GM21367 (cell line): Measurements from ENCODE around the gene MAN2A1.

Experiments used
- ATAC-seq: cut with Tn5 transposase; IDR thresholded peaks from one replicate; pipeline ENCODE4 v1.9.1; 2021; ENCODE audit not compliant: unreplicated experiment

The MAN2A1 gene

DNA sequence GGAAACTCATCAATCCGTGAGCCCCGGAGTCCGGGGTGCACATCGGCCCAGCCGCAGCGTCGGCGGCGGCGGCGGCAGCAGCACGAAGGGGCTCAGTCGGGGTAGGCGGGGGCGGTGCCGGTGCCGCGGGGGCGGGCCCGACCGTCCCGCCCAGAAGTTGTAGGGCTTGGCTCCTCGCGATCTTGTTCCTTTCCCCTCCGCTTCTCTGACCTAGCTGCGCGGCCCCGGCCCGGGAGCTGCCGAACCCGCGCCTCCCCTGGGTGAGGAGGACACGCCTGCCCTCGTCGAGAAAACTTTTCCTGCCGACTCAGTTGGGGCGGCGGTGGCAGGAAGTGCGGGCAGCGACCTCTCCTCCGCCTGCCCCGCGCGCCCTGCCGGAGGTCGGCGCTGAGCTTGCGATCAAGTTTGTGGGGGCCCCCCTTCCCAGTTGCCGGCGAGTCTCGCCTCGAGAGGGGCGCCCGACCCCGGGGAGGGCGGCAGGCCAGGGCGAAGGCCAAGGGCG, at the start of gene MAN2A1:
TSS of gene MAN2A1 (plus strand) at position 188 of the 502 bp plus-strand sequence. CDS start 491 bp downstream, outside the sequence.
- ATAC-seq: peak; percentile 48

DNA sequence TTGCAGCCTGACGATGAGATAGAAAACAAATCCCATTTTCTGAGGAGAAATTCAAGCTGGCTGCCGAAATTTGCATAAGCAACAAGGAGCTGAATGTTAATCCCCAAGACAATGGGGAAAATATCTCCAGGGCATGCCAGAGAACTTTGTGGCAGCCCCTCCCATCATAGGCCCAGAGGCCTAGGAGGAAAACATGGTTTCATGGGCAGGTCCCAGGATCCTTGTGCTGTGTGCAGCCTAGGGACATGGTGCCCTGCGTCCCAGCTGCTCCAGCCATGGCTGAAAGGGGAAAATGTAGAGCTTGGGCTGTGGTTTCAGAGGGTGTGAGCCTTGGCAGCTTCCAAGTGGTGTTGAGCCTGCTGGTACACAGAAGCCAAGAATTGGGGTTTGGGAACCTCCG, 48.8 kb upstream of the MAN2A1 start:
- ATAC-seq: no peak

DNA sequence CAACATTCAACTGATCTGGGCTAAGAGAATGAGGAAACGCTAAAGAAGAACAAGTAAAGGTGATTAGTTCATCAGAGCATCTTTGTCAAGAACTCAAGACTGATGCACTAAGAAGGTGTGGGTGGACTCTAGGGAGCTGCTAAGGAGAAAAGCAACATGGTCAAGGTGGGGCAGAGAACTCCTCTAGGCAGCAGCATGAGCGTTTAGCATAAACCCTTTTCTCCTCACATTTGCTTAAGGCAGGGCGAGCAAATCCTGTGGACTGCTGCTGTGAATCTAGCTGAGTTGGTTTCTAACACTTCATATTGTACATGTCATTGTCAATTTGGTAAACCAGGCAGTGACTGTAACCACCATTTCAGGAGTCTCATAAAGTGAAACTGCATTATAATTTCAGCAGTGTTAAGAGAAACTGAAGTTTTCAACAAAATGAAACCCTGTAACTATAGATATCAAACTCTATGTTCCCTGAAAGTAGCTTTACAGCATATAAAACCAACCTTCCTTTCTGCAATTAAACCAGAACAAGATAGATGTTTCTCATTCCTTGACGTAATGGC, 45.9 kb upstream of the MAN2A1 start:
- ATAC-seq: no peak

DNA sequence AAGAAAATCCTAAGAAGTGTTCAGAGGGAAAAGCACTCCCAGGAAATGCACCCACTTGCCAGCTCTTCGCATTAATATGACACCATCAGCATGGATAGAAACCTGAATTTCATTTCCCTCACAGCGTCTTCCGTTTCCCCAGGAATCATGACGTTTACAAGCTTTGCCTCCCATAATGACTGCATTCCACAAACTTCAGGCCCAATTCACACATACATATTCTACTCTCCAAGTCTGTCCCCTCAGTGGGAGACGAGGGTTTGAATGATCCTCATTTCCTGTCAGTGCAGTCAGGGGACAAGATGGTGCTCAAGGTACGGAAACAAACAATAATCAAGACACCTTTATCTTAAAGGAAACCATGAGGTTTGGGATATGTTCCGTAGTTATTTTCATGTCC, 44.9 kb upstream of the MAN2A1 start:
- ATAC-seq: no peak

DNA sequence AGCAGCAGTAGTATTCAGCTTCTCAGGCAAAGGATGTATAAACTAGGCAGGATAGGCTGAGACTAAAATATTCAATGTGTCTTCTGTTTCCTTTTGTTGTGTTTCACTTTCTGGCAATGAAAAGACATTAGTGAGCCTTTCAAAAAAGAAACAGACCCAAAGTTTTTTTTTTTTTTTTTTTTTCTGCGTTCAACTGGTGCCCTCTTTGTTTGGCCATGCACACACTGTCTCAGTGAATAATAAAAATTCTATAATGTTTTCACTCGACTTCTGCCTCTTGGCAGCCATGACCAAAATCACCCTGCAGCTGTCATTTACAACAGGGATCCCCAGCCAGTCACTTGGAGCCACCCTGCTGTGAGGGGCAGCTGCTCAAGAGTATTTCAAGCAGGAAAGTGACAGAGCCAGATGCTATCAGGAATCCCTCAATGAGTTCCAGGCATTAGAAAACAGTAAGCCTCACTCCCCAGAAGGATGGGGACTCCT, 44.0 kb upstream of the MAN2A1 start:
- ATAC-seq: no peak

DNA sequence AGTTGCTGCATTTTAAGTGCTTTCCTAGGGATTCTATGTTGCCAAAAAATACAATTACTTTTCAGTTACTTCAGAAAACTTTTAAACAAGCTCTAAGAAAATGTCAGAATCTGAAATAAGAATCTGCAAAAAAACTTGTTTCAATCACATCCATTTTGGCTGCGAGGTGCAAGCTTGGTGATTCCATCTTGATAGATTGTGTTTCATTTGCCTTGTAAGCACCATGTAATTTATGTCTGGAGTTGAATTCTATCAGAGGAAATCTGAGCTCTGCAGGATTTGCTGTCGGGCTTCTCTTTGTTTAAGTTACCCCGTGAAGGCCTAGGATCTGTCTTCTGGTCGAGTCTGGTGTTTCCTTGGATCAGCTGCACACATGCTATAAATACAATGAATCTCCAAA, 40.4 kb upstream of the MAN2A1 start:
- no peak for ATAC-seq

DNA sequence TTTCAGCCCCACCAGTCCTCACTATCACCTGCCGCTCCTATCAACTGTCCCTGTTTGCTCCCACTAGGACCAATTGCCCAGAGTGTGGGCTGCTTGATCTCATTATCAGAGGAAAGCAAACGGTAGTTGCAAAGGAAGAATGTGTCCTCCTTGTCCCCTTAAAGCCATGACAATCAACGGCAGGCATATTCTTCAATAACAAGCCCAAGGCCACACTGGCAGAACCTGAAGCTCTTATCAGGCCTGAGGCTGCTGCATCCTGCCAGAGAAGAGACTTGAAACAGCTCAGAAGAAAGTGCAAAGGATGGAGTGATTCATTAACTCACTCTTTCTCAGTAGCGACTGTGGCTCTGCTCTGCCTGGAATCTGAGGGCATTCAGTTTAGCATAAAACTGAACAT, 39.2 kb upstream of the MAN2A1 start:
- no peak for ATAC-seq

DNA sequence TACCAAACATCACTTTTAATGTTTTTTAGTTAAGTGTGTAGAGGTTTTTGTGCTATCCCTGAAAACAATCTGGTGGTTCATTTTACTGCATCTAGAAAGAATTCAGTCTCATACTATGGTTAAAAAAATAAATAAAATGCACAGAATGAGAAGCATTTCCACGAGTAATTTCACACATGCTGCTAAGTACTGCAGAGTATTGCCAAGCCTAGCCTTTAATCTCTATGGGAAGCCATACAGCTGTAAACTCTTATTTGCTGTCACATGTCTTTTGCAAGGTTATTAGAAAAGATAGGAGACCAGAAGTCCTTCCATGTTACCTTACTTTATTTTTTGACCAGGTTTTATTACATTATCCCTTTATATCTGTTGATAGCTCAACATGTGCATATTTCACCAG, 37.6 kb upstream of the MAN2A1 start:
- no peak for ATAC-seq

DNA sequence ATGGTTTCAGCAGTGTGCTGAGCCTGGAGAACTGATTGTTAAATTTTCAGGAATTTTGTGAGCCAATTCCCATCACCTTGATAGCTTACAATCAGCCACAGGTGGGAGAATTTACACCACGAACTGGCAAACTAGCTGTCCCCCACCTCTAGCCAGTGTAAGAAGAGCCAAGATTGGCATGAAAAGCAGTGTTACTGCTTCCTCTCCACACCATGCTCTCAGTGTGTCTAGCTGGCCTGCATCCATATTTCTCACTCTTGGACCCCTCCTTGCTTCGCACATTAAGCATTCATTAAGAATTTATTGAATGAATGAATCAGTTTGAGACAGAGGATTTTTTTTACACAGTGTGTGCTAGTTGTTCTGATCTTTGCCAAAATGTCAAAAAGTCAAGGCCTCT, 36.7 kb upstream of the MAN2A1 start:
- no peak for ATAC-seq

DNA sequence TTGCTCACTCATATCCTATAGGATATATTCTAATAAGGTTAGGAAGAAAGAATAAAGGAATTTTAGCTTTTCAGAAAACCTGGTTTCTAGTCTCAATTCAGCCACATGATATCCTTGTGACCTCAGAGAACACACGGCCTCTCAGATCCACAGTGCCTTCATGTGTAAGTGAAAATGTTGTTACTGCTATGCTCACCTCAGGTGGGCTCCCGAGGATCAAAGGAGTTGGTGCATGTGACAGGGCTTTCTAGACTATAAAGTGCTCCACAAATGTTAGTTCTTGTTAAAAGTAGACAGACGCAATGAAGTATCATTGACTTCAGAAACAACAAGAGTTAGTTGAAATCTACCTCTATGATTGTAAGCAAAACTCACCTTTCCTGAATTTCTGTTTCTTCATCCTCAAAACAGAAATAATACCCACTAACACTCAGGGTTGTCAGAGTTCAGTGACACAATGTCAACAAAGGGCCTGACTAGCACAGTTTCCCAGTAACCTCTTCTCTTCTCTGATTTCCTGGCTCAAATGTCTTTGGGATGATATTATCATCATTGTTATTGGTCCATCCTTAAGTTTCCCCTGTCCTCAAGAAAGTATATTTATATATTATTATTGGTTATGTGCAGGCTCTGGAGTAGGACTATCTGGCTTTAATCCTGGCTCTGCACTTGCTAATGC, 36.0 kb upstream of the MAN2A1 start:
- ATAC-seq: no peak

DNA sequence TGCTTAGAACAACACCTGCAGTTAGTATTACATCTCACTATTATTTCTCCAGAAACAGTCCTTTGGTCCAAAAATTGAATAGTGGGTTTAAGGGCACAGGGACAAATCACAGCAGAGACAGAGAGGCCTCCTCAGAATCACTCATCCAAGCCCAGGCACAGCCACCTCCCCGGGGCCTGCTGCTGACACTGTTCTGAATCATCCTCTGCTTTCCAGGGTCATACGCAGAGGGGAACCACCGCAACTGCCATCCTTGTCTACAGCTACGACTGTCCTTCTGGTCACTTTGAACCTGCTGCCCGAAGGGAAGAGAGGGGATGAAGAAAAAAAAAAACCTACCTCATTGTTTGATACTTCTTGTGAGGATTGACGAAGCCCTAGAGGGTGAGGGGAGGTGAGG, 35.3 kb upstream of the MAN2A1 start:
- ATAC-seq: no peak

DNA sequence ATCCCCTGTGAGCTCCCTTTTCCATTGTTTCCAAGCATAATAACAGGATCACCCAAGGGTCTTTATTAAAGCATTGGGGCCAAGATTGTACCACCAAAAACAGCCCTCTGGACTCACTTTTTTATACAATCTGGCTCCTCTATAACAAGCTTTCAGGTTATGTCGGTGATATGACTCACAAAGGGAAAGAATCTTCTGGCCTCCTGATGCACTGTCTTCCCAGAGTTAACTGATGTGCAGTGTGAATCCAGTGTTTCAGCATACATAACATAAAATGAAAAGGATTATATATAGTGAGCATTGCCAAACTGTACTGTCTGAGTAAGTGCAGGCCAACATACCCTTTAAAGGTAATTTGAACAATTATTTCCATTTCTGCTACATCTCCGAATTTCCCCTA, 33.9 kb upstream of the MAN2A1 start:
- no peak for ATAC-seq

DNA sequence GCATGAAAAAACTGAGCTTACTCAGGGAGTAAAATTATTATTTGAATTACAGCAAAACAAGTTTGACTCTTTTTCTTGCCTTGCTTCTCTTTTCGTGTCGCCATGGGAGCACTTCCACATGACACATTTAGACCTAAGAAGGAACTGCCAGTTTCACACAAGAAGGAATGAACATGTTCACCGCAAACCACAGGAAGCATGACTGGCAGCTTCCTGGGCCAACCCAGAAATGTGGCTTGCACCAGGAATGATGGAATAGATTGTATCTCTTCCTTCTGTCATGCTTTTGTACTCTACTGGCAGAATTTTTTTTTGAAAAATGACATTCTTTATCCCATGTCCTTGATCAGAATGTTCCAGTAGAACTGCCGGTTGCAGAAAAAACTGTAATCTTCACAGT, 32.9 kb upstream of the MAN2A1 start:
- ATAC-seq: no peak

DNA sequence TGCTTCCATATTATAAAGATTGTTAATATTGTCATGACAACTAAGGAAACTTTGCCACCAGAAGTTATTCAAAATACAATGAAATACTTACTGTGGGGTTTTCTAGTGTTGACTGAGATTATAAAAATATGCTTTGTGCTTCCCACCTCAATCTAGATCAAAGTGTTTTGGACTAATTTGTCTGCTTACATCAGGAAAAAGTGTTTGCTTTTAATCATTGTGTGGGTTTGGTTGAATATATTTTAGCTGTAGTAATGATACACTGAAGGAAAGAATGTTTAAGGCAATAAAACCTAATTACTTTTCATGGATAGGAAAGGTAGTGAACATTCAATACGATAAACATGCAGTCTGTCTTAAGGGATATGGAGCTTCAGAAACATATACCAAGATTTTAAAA, 29.8 kb upstream of the MAN2A1 start:
- ATAC-seq: no peak

DNA sequence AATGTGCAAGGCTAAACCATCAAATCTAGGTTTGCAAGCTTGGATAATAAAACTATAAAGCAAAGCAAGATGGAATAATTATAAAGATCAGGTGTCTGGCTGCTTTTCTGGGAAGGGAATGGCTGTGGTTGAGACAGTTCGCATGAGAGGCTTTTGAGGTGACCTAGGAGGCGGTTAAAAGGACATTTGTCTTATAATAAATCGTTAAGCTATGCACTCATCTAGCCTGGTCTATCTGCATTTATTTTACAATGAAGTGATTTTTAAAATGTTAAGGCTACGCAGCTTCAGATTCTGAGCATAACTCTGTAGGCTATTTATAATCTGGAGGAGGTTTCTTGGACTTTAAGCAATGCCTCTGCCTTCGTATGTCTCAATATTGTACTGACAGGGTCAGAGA, 29.4 kb upstream of the MAN2A1 start:
- no peak for ATAC-seq

DNA sequence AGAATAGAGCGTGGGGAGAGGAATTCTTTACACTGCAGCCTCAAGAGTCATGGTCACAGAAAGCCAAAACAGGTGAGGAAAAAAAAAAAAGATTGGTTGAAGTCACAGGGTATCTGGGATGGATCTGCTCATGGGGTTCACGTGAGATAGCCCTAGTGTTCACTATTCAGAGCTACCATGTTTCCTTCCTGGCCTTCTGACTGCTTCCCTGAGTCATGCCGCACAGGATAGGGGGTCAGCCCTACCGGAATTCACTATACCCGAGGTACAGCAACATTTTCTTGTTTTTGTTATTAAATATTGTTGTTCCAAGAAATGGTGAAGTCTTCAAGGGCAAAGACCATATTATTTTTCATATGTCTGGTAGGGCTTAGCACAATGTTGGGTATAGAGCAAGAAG, 21.5 kb upstream of the MAN2A1 start:
- no peak for ATAC-seq

DNA sequence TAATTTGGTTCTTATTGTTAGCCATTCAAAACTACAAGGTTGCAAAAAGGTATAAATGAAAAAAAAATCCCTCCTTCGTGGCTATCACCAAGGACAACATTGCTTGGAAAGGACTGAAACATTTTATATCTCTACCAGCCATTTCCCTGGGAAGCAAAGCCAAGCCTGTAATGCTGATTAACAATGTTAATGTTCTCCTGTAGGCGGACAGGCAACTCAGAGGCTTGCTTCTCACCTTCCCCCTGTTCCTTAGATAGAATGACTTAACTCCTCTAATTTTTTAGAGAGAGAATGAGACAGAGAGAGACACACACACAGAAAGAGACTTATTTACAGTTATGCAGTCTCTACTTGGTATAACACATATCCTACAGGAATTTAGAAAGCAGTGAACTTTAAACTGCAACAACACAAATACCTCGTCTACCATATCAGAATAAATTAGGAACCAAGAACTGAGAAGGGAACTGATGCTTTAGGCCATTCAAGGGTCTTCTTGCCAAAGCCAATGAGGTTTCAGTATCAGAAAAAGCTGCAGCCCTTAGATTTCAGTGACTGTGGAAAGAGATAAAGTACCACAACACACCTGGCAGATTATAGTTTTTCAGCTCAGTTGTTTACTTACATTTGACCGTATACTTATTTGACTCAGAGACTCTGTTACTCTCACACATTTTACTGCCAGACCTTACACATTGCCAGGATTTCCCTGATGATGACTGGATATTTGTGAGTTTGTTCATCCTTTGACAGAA, 20.9 kb upstream of the MAN2A1 start:
- ATAC-seq: peak; percentile 49

DNA sequence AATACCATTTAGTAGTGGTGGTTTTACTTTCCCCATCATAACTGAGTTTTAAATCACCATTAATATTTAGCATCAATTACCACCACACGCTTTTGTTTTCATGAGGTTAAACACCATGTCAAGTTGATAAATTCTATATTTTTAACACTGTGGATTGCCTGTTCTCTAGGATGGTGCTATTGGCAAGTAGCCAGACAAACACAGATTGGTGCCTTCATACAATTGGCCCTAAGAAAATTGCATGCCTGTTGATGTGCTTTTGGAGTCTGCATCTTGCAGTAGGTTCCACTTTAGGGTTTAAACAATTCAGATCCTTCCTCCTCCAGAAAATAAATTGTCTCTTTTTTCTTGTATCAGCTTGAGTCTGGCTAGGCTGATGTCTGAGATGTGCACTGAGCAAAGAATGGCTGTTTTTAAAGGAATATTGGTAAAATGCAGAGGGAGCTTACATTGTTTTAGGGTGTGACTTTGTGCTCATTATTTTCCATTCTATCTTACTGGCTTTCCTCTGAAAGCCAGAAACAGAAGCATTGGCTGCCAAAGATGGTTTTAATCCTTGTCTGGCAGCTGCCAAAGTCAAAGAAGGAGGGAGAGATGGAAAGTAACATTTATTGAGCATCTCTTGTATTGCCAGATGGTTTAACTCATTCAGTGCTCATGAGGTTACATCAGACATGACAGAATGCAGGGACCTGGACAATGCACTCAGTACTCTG, 19.6 kb upstream of the MAN2A1 start:
- no peak for ATAC-seq

DNA sequence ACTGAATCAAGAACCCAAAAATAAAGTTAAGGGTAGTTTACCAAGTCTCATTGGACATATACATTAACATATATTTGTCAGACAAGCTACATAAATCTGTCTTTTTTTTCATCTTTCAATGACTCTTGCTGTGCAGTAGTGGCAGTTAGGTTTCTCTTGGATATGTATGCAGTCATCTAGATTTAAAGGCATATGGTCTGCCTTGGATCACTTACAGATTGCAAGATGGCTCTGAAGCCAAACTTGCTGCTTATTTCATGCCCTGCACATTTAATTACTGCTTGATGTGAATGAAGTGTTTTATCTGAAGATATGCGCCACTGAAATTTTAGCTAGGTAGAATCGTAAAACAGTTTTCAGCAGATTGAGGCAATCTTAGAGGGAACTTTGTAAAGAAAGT, 18.6 kb upstream of the MAN2A1 start:
- no peak for ATAC-seq

DNA sequence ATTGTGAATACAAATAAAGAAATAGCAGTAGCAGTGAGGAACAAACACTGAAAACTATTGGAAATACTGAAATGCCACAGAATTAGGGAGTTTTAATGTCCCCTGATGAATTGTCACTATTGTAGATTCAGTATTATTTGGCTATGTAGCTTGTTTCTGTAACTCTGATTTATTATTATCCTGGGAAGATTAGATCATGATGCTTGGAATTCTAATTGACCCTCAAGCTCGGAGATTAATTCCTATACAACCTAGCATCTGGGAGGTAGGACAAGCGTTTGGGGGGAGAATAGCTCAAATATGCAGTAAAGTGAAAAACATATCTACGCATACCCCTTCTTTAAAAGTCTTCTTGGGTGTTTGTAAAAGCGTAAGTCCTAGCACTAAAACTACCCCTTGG, 15.1 kb upstream of the MAN2A1 start:
- ATAC-seq: no peak

DNA sequence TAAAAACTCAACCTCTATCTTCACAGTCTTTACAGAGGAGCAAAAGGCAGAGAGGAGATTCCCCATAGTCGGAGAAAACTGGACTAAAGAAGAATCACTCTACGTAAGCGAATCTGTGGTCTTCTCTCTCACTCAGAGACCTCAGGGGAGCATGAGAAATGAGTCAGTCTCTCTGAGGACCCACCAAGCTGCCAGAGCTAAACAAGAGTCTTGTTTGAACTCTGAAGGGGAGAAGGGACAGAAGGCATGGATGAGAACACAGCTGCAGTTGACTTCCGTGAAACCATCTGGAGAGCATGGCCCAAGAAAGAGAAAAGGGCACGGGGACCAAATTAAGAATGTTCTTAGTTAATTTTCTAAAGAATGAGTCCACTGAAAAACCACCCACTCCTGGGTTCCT, 12.8 kb upstream of the MAN2A1 start:
- ATAC-seq: no peak
